Fibroblast of skin of back (primary cell): Measurements from ENCODE around the gene SEMA4F.

Source experiments
- DNase-seq: peaks from one replicate; pipeline ENCODE4 v3.0.0-alpha.2; 2013

SEMA4F gene

DNA sequence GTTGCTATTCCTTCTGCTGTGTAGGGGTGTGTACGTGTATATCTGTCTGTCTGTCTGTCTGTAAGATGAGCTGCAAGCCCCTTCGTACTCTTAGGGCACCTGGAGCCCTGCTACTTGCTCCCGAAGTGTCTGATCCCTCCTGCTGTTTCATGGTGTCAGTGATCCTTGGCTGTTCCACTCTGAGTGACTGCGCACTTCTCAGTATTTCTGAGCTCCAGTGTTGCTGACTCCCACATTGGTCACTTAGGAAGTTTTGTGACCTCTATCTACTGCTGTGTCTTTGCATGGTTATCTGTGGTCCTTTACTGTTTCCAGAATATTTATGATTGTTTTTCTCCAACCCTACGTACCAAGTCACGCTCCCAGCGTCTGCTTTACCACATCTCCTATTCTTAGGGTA lies 16.2 kb downstream of the SEMA4F start:
- no peak for DNase-seq

- peak; percentile 58 for DNase-seq
Observed at GRCh38 chr2:74671479-74671878, 17.4 kb downstream of the SEMA4F start.

GRCh38 chr2:74673826-74674528 lies 19.9 kb downstream of the SEMA4F start:
- DNase-seq, result no peak

GRCh38 chr2:74675090-74675489 lies 21.0 kb downstream of the SEMA4F start:
- DNase-seq, result no peak

- no peak for DNase-seq
Observed at GRCh38 chr2:74676331-74676730, 22.3 kb downstream of the SEMA4F start.

- no peak for DNase-seq
Observed at GRCh38 chr2:74679615-74680014, 25.6 kb downstream of the SEMA4F start.

GRCh38 chr2:74682501-74682900 lies 28.5 kb downstream of the SEMA4F start:
- DNase-seq, result no peak

DNA sequence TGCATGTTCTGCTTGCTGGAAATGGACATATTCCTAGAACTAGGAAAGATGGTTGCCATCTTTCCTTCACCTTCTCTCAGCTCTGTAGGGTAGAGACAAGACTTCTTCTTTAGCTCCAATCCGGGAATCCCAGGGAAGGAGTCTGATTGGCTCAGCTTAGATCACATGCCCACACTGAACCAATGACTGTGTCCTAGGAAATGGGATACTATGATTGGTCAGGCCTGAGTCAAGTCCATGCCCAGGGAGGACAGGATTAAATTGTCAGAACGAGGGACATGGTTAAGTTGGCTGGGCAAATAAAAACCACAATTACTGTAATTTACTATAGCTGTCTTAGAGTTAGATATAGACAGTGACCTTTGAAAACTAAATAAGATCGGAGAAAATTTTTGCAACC lies 31.4 kb downstream of the SEMA4F start:
- no peak for DNase-seq

DNA sequence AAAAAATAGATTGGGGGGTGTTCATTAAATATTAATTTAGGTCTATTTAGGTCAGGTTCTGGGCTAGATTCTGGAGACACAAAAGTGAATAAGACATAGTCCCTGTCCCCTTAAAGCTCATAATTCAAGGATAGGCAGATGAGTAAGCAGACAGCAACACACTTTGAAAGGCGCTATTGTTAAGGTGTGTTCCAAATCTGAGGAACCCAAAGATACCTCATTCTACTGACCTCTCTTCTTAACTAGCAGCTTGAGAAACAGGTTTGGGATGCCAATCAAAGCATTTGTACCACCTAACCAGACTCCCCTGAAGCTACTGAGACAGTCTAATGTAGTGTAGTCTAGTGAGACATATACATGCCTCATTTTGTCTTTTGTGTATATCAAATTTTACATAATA lies 34.8 kb downstream of the SEMA4F start:
- DNase-seq, result no peak

DNA sequence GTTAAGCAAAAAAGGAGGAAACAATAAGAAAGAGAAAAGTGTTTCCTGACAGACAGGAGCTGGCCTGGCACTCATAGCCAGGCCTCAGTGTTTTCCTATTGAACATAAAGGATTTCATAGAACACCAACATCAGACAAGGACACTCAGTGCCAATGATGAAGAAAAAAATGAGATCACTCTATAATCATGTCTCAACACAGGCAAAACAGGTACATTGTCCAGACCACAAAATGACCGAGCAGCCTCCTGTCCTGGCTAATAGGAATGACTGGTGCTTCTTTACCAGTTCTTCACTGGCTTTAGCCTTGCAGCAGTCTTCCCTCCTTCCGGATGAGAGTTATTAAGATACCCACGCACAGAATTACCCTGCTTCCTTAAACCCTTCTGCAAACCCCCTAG lies 35.6 kb downstream of the SEMA4F start:
- DNase-seq, result no peak

GRCh38 chr2:74690571-74690970 lies 36.5 kb downstream of the SEMA4F start:
- DNase-seq, result peak; percentile 66

DNA sequence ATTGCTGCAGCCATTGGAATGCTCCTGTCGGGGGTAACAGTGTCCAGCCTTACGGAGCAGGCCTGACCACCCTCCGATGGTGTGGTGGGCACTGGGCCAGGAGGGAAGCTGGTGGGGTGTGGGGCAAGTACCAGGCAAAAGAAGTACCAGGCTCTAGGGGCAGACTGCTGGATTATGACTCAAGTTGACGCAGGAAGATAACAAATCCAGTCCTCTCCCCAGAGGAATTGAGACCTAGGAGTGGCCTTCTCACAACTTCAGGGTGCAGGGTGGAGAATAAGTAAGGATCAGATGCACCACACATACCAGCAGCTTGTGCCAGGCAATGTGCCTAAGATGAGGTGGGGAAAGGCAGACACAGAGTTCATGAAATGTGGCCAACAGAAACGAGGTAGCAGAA lies 37.9 kb downstream of the SEMA4F start:
- DNase-seq, result peak; percentile 14

DNA sequence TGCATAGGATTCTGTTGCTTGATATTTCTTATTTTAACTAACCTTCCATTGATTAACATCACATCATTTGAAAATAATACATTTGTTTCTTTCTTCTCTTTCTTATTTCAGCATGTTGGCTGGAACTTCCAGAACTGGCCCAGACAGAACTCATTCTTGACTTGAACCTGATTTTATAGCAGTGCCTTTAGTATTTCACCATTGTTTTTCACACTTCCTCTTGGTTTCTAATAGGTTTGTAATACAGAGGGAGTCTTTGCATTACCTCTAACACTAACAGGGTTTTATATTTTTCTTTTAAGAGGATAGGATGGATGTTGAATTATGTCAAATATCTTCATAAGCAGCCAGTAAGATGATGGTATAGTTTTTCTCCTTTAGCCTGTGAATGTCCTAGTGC lies 39.2 kb downstream of the SEMA4F start:
- DNase-seq, result no peak

- no peak for DNase-seq
Observed at GRCh38 chr2:74693668-74694067, 39.6 kb downstream of the SEMA4F start.

DNA sequence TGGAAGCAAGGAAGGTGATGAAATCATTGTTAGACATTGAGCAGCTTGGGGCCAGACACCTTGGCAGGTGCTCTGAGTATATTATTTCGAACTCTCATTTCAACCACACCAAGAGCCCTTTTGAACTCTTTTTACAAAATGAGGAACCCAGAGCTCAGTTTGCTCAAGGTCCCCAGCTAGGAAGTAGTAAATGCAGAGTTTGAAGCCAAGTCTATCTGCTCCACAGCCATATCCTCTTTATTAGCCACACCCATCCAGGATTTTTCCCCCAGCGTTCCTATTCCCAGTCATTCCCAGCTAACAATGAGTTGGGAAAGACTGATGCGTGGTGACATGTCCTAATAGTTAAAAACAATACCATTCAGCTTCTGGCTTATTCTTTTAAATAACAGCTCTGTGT lies 40.2 kb downstream of the SEMA4F start:
- DNase-seq, result no peak

- DNase-seq, result no peak
Observed at GRCh38 chr2:74695663-74696062, 41.6 kb downstream of the SEMA4F start.

DNA sequence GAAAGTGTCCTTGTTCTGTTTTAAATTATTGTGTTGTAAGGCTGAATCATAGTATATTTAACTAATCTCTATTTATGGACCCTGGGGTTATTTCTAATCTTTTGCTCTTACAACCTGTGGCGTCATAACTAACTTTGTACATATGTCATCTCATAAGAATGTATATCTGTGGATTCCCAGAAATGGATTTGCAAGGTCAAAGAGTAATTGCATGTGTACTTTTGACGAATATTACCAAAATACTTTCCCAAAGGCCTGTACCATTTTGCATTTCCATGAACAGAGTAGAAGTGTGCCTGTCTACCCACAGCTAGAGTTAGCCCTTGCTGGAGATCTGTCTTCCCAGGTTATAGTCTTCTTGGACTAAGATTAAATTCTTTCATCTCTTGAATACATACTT lies 42.8 kb downstream of the SEMA4F start:
- DNase-seq, result peak; percentile 66

- DNase-seq, result no peak
Observed at GRCh38 chr2:74700643-74701372, 46.8 kb downstream of the SEMA4F start.

DNA sequence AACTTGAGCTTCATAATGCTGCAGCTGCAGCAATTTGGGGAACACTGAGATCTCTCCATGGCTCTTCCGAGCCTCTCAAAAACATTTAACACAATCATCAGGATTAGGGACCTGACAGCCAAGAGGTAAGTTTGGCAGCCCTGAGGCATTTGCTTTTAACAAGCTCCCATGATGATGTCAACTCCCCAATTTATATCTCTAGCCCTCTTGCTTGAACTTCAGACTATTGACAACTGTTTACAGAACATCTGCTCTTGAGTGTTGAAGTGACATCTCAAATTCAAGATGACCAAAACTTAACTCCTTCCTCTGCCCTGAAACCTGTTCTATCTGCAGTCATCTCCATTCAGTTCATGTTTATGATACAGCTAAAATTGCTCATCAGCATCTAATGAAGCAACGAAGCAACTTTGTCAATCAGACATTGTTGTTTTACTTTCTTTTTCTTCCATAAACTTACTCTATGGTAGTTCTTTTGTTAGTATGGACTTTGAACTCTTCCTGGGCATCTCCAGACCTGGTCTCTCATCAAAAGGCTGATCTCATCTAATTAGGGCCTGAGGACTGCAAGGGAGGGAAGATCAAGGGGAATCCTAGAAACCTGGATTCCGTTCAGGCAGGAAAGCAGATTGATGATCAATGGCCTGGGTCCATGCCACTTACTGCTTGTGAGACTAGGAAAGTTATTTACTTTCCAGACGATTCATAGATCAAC lies 48.1 kb downstream of the SEMA4F start:
- DNase-seq, result no peak

GRCh38 chr2:74703373-74703772 lies 49.3 kb downstream of the SEMA4F start:
- no peak for DNase-seq

DNA sequence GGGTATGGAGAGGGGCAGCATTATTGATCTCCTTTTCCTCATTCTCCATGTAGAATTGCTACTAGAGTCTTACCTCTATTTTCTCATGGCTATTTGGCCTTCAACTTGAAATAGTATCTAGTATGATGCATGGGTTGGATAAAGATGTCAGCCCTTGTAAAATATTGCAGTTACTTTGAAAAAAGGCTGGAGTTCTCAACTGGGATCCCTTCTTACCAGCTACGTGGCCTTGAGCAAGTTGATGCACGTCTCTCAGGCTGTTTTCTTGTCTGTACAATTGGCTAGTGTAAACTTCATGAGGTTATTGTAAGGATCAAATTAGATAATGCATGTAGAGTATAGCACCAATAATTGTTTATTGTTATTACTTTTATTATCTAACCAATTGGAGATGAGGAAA lies 50.2 kb downstream of the SEMA4F start:
- no peak for DNase-seq

- no peak for DNase-seq
Observed at GRCh38 chr2:74706741-74707140, 52.7 kb downstream of the SEMA4F start.

GRCh38 chr2:74707837-74708236 lies 53.8 kb downstream of the SEMA4F start:
- DNase-seq, result no peak

- no peak for DNase-seq
Observed at GRCh38 chr2:74708296-74708695, 54.2 kb downstream of the SEMA4F start.
